Measurements from ENCODE around the gene ITIH1. TPM values are rescaled to one million over a fixed set of nuclear protein-coding genes. Genes with fewer than 3 reads are reported as not detected.
"Not testable (repeated sequence)": the region's sequence is repeated elsewhere in the genome, so short reads cannot be mapped to it uniquely, and the experiment has no call there.

ITIH1 gene
- total RNA-seq (2014; rRNA removed; shearing (Covaris generic)), result not detected in 2 replicates
- polyA plus RNA-seq (2015; cell fraction: cytosol; rRNA removed), result not detected in 2 replicates
- polyA plus RNA-seq (2015; cell fraction: nucleus; rRNA removed), result not detected in 2 replicates

DNA sequence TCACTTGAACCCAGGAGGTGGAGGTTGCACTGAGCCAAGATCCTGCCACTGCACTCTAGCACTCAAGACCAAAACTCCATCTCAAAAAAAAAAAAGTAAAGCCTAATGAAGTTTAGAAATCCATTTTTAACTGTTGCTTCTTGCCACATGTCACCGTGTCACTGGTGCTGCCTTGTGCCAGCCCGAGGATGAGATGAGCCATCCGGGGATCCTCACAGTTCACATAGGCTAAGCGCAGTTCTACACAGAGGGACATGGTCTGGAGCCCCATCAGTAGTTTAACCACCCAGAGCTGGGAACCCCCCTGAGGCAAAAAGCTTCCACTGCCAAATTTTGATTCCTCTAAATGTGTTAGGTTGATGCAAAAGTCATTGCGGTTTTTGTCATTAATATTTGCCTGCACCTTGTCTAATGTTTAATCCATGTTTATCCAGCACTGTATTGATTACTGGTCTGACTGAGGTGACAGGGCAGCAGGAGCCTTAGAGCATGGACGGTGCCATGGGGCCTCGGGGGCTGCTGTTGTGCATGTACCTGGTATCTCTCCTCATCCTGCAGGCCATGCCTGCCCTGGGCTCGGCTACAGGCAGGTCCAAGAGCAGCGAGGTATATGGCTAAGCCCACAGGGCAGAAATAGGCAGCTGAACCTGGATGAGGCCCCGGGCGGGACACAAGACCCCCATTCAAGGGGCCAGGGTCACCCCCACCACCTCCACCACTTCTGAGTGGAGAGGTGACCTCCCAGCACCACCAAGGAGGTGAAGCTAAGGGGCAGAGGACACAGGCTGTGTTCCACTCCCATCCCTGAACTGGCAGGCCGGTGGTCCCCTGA lies at the start of gene ITIH1:
ITIH1 (plus strand) TSS at position 473 of the 832 bp plus-strand sequence; CDS start at position 490, 17 bp downstream.
- no peak for DNase-seq (ENCODE audit: low read depth)

- DNase-seq (ENCODE audit: low read depth), result not testable (repeated sequence)
These were observed 48.6 kb upstream of the ITIH1 start for GRCh38 chr3:52728753-52729152.

- DNase-seq (ENCODE audit: low read depth), result no peak
These were observed 46.7 kb upstream of the ITIH1 start for GRCh38 chr3:52730681-52731080.

GRCh38 chr3:52731590-52731989 lies 45.8 kb upstream of the ITIH1 start:
- DNase-seq (ENCODE audit: low read depth), result no peak

DNA sequence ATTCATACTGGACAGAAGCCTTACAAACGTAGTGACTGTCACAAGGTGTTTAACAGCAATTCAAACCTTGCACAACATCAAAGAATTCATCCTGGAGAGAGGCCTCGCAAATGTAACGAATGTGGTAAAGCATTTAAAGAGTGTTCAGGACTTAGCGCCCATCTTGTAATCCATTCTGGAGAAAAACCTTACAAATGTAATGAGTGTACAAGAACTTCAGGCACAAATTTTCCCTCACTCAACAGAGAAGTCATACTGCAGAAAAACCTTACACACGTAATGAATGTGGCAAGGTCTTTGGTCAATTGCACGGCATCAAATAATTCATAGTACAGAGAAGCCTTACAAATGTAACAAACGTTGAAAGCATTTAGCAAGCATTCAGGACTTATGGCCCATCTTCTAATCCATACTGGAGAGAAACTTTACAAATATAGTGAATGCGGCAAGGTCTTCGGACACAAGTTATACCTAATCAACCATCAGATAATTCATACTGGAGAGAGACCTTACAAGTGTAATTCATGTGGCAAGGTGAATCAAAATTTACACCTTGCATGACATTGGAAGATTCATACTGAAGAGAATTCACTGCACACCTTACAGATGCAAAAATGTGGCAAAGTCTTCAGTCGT lies 44.0 kb upstream of the ITIH1 start:
- DNase-seq (ENCODE audit: low read depth), result no peak

GRCh38 chr3:52739730-52740129 lies 37.7 kb upstream of the ITIH1 start:
- DNase-seq (ENCODE audit: low read depth), result no peak

DNA sequence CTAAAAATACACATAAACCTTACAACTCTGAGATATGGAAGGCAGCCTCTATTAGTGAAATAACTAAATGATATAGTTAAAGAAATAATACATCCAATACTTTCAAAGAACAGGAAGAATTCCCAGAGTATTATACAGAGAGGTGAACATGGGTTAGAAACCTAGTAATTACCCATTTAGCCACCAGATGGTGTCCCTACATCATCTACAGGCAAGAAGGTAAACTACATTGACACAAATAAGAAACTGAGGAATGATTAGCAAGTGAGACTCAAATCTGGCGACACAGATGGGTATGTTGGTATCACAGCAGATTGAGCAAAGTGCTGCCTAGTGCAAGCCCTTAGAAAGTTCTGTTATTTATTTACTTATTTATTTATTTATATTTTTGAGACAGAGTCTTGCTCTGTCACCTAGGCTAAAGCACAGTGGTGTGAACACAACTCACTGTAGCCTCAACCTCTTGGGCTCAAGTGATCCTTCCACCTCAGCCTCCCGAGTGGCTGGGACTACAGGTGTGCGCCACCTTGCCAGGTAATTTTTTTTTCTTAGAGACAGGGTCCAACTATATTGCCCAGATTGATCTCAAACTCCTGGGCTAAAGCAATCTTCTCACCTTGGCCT lies 34.9 kb upstream of the ITIH1 start:
- DNase-seq (ENCODE audit: low read depth), result peak; percentile 21

- no peak for DNase-seq (ENCODE audit: low read depth)
These were observed 34.2 kb upstream of the ITIH1 start for GRCh38 chr3:52743152-52743551.

DNA sequence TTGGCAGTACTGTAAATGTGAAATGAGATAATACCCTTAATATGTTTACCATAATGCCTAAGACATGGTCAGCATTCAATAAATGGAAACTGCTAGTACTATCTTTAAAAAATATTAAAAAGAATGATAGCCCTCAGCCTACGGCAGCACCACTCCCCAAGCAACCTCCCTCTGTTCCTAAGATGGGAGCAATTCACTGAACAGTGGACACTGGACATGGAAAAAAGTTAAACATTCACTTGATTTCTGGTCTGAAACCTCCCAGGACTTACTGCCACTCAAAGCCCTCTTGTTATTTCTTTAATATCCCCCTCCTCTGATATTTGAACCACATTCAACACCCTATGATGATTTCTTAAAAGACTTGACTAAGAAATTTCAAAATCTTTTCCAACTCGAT lies 33.7 kb upstream of the ITIH1 start:
- no peak for DNase-seq (ENCODE audit: low read depth)

DNA sequence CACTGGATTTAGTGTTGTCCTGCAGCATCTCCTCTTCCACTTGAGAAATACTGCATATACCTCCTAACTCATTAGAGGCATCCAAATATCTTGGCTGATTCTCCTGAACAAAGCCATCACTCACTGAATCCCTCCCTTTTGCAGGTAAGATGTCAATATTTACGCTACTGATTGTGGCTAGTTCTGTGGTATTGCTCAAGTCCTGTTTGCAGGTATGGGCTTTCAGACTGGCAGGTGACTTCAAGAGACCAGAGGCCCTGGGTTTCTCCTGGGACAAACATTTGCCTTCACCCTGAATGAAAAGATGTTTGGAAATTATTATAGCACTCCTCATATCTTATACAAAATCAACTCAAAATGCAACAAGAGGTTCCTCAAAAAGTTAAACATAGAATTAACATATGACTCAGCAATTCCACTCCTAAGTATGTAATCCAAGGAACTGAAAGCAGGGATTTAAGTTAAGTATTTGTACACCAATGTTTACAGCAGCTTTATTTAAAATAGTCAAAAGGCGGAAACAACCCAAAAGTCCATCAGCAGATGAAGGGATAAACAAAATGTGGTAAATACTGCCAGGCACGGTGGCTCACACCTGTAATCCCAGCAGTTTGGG lies 25.2 kb upstream of the ITIH1 start:
- DNase-seq (ENCODE audit: low read depth), result no peak

DNA sequence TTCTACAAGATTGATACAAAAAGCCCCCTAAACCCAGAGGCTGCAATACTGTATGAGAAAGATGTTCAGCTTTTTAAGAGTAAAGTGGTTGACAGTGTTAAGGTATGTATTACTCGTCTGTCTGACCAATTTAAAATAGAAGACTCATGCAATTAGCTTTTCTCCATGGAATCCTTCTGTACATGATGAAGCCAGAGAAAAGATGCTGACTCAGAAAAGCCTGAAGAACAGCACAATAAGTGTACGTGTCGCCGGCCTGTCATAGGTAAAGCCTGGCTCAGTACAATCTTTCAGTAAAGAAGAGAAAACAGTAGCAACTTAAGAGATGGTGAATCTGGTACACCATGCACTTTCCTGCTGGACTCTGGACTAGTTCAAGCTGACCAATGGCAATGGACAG lies 23.0 kb upstream of the ITIH1 start:
- DNase-seq (ENCODE audit: low read depth), result no peak

GRCh38 chr3:52756141-52756540 lies 21.3 kb upstream of the ITIH1 start:
- no peak for DNase-seq (ENCODE audit: low read depth)

DNA sequence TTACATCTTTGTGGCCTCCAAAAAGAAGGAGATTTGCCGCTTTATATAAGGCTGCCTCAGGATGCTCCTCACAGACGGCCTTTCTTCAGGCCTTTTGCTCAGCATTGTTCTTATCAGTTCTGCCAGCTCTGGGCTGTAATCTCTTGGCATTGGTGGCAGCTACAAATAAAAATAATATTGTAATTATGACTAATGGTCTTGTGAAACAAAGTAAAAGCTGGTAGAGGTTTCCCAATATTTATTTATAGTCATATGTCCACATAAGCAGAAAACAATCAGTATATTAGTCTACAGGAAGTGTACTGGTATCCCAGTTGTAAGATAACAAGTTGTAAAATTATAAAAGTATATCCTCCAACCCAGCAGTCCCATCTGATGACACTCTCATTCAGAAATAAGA lies 13.9 kb upstream of the ITIH1 start:
- no peak for DNase-seq (ENCODE audit: low read depth)

DNA sequence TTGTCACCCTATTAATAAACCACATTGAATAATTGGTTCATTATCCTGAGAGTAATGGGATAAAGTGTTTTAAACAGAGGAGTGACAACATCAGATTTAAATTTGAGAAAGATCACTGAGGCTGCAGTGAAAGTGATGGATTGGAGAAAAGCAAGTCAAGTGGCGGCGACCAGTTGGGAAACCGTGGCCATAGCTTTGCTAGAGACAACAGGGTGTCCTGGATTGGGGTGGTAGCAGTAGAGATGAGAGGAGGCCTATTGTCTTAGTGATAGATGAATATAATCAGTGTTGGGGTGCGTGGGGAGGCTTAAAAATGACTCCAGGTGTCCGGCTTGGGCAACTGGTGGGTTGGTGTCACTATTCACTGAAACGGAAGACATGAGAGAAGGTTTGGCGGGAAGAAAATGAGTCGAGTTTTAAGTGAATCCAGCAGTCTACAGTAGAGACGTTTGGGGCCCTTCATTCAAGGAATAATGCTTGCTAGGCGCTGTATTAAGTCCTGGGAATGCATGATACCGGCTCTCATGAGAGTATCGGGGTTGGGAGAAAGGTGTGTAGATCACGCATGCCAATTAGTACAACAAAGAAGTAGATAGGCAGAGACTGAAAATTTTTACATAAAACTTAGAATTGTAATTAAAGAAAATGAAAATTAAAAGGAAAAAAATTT lies 7.5 kb upstream of the ITIH1 start:
- DNase-seq (ENCODE audit: low read depth), result no peak

GRCh38 chr3:52770496-52771333 lies 6.7 kb upstream of the ITIH1 start, which contains the start of gene NEK4:
Gene NEK4, minus strand, starts transcription at chr3:52770940. Its CDS starts 194 bp downstream, at chr3:52770746.
- DNase-seq (ENCODE audit: low read depth), result peak; percentile 87

- peak; percentile 20 for DNase-seq (ENCODE audit: low read depth)
These were observed 6.1 kb upstream of the ITIH1 start for GRCh38 chr3:52771334-52771681.

DNA sequence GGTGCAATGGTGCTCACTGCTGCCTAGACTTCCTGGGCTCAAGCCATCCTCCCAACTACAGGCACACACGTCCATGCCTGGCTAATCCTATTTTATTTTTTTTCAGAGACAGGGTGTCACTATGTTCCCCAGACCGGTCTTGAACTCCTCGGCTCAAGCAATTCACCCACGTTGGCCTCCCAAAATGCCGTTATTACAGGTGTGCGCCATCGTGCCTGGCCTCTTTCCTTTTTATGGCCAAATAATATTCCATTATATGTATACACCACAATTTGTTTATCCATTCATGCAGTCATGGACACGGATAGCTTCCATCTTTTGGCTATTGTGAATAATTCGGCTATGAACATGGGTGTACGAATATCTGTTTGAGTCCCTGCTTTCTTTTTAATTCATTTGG lies 5.7 kb upstream of the ITIH1 start:
- DNase-seq (ENCODE audit: low read depth), result no peak

GRCh38 chr3:52773361-52774065 lies 3.9 kb upstream of the ITIH1 start:
- no peak for DNase-seq (ENCODE audit: low read depth)

- no peak for DNase-seq (ENCODE audit: low read depth)
These were observed 3.2 kb upstream of the ITIH1 start for GRCh38 chr3:52774066-52774713.

Data from HT1080 (cell line).